ENCODE results near the gene CD82. TPM values are rescaled to one million over a fixed set of nuclear protein-coding genes. Genes with fewer than 3 reads are reported as not detected.

Gene CD82
- total RNA-seq, 4 donors from 2014 or later: 10.2 to 26.3 (median 20.8) TPM

- Histone ChIP-seq H3K36me3 (no peaks in the 10 kb centered on the region), H3K27me3 (no peaks in the 10 kb centered on the region), H3K4me1 (no peaks in the 10 kb centered on the region), H3K9me3 (no peaks in the 10 kb centered on the region), H3K4me3 (no peak overlapping the region), H3K27ac (no peak overlapping the region)
- DNase-seq: peak in 1 of 2 donors; percentile 8
- no peak for TF ChIP-seq CTCF (IDR thresholded peaks at IDR 0.05)
- TF ChIP-seq POLR2A (IDR thresholded peaks at IDR 0.05): no peak
- intact Hi-C loops (cut with DNase I; ENCODE audit: low total_unique reads): loop anchor here (5.0 kb wide), 1 partner anchor 290 kb away; no protein-coding TSS in a partner anchor
These were observed 57.3 kb downstream of the CD82 start for GRCh38 chr11:44622721-44623258.

- Histone ChIP-seq H3K27me3 (no peaks in the 10 kb centered on the region), H3K4me1 (no peaks in the 10 kb centered on the region), H3K36me3 (no peaks in the 10 kb centered on the region), H3K4me3 (no peak overlapping the region), H3K27ac (no peak overlapping the region), H3K9me3 (no peaks in the 10 kb centered on the region)
- intact Hi-C loops (cut with DNase I; ENCODE audit: low total_unique reads): loop anchor here (5.0 kb wide), 1 partner anchor 289 kb away; no protein-coding TSS in a partner anchor
- TF ChIP-seq CTCF (IDR thresholded peaks at IDR 0.05) (no peak), POLR2A (IDR thresholded peaks at IDR 0.05) (no peak)
- DNase-seq: peak; percentile 12 to 16
These were observed 57.9 kb downstream of the CD82 start for GRCh38 chr11:44623341-44623730.

GRCh38 chr11:44623731-44624491 is 58.4 kb downstream of the CD82 start:
- no peaks in the 10 kb centered on the region for H3K27me3 ChIP-seq
- TF ChIP-seq POLR2A (IDR thresholded peaks at IDR 0.05): no peak
- TF ChIP-seq CTCF (IDR thresholded peaks at IDR 0.05): no peak
- no peaks in the 10 kb centered on the region for H3K9me3 ChIP-seq
- intact Hi-C loops (cut with DNase I; ENCODE audit: low total_unique reads): loop anchor here (5.0 kb wide), 1 partner anchor 288 kb away; no protein-coding TSS in a partner anchor
- no peaks in the 10 kb centered on the region for H3K4me1 ChIP-seq
- H3K4me3 ChIP-seq: no peak overlapping the region
- no peaks in the 10 kb centered on the region for H3K36me3 ChIP-seq
- peak in 1 of 2 donors; percentile 31 for DNase-seq
- no peak overlapping the region for H3K27ac ChIP-seq

- intact Hi-C loops (cut with DNase I; ENCODE audit: low total_unique reads): loop anchor here (5.0 kb wide), 1 partner anchor 288 kb away; no protein-coding TSS in a partner anchor
- Histone ChIP-seq H3K4me1 (no peaks in the 10 kb centered on the region), H3K9me3 (no peaks in the 10 kb centered on the region), H3K4me3 (no peak overlapping the region), H3K27ac (no peak overlapping the region), H3K27me3 (no peaks in the 10 kb centered on the region), H3K36me3 (no peaks in the 10 kb centered on the region)
- no peak for TF ChIP-seq CTCF (IDR thresholded peaks at IDR 0.05)
- no peak for TF ChIP-seq POLR2A (IDR thresholded peaks at IDR 0.05)
- DNase-seq: peak in 1 of 2 donors; percentile 14
These were observed 59.3 kb downstream of the CD82 start for GRCh38 chr11:44624761-44625221.
